SJCRH30 (cell line): ENCODE measurements around the gene VGLL2. TPM values are rescaled to one million over a fixed set of nuclear protein-coding genes. Genes with fewer than 3 reads are reported as not detected.
A peak's percentile ranks its signal among the peaks of the same experiment; 100 is the strongest.

Experiments used
- DNase-seq, 2 experiments: peaks; one replicate each; pipeline ENCODE4 v3.0.0-alpha.2; 2015 to 2020
- H3K27ac ChIP-seq: fragments of 250-450 bp; sonication (Bioruptor Pico); 2 replicates; pipeline ENCODE4 v1.5.1; 2020; ENCODE audit warnings: mild to moderate bottlenecking, moderate library complexity
- H3K27me3 ChIP-seq: fragments of 250-450 bp; sonication (Bioruptor Pico); 2 replicates; pipeline ENCODE4 v1.5.1; 2020; ENCODE audit warnings: mild to moderate bottlenecking, moderate library complexity
- H3K36me3 ChIP-seq: fragments of 250-450 bp; sonication (Bioruptor Pico); 2 replicates; pipeline ENCODE4 v1.5.1; 2020; ENCODE audit warnings: mild to moderate bottlenecking, moderate library complexity
- H3K4me1 ChIP-seq: fragments of 250-450 bp; sonication (Bioruptor Pico); 2 replicates; pipeline ENCODE4 v1.5.1; 2020; ENCODE audit warnings: mild to moderate bottlenecking, moderate library complexity
- H3K4me3 ChIP-seq: fragments of 250-450 bp; sonication (Bioruptor Pico); 2 replicates; pipeline ENCODE4 v1.5.1; 2020; ENCODE audit warnings: mild to moderate bottlenecking, moderate library complexity
- H3K9me3 ChIP-seq: fragments of 250-450 bp; sonication (Bioruptor Pico); replicated peaks from 2 replicates; pipeline ENCODE4 v1.5.1; 2020; ENCODE audit warnings: mild to moderate bottlenecking, moderate library complexity
- total RNA-seq: library from RNA; depleted of rRNA; stranded (reverse); fragments of >200 nt; shearing (Covaris generic); gene quantifications from 2 replicates; pipeline ENCODE4 v1.2.3, GENCODE V29; 2014

The VGLL2 gene
- total RNA-seq, 1 experiment from 2014 or later, result 7.0 TPM

GRCh38 chr6:117263353-117263927, 1.9 kb upstream of the VGLL2 start:
- Histone ChIP-seq H3K27me3 (no peaks in the 10 kb centered on the region), H3K4me1 (no peaks in the 10 kb centered on the region), H3K4me3 (no peak overlapping the region), H3K27ac (no peak overlapping the region), H3K9me3 (no peaks in the 10 kb centered on the region), H3K36me3 (no peaks in the 10 kb centered on the region)
- DNase-seq, result no peak

- no peak for DNase-seq
- Histone ChIP-seq H3K27me3 (no peaks in the 10 kb centered on the region), H3K9me3 (no peaks in the 10 kb centered on the region), H3K4me1 (no peaks in the 10 kb centered on the region), H3K4me3 (peak overlapping the region; percentile 66), H3K36me3 (no peaks in the 10 kb centered on the region), H3K27ac (no peak overlapping the region)
Observed at GRCh38 chr6:117264369-117264691, 1.0 kb upstream of the VGLL2 start.

GRCh38 chr6:117264692-117265409, 507 bp upstream of the VGLL2 start:
- peak in 1 of 2 experiments; percentile 29 for DNase-seq
- Histone ChIP-seq H3K27ac (peak overlapping the region; percentile 38; the same call in 1 of the 2 replicates), H3K9me3 (no peaks in the 10 kb centered on the region), H3K4me3 (peak overlapping the region; percentile 66), H3K27me3 (no peaks in the 10 kb centered on the region), H3K36me3 (no peaks in the 10 kb centered on the region; the same call in 1 of the 2 replicates), H3K4me1 (no peaks in the 10 kb centered on the region)

- Histone ChIP-seq H3K27me3 (no peaks in the 10 kb centered on the region), H3K4me3 (peak overlapping the region; percentile 66), H3K4me1 (no peaks in the 10 kb centered on the region; the same call in 1 of the 2 replicates), H3K36me3 (no peaks in the 10 kb centered on the region; the same call in 1 of the 2 replicates), H3K9me3 (no peaks in the 10 kb centered on the region), H3K27ac (no peak overlapping the region)
- DNase-seq, result peak in 1 of 2 experiments; percentile 13
Observed at GRCh38 chr6:117266257-117267053, 1.1 kb downstream of the VGLL2 start.

- Histone ChIP-seq H3K27ac (no peak overlapping the region), H3K4me3 (peak overlapping the region; percentile 66), H3K9me3 (no peaks in the 10 kb centered on the region), H3K4me1 (no peaks in the 10 kb centered on the region; the same call in 1 of the 2 replicates), H3K36me3 (no peaks in the 10 kb centered on the region; the same call in 1 of the 2 replicates), H3K27me3 (no peaks in the 10 kb centered on the region)
- DNase-seq, result no peak
Observed at GRCh38 chr6:117267054-117267347, 1.6 kb downstream of the VGLL2 start.

- peaks cover 4% of the 10 kb centered on the region for H3K4me1 ChIP-seq
- H3K27ac ChIP-seq, result no peak overlapping the region
- no peaks in the 10 kb centered on the region for H3K9me3 ChIP-seq
- H3K27me3 ChIP-seq, result no peaks in the 10 kb centered on the region
- H3K4me3 ChIP-seq, result no peak overlapping the region
- no peaks in the 10 kb centered on the region; the same call in 1 of the 2 replicates for H3K36me3 ChIP-seq
- peak in 1 of 2 experiments; percentile 17 for DNase-seq
Observed at GRCh38 chr6:117267766-117268534, 2.6 kb downstream of the VGLL2 start.

- no peak overlapping the region for H3K27ac ChIP-seq
- peaks cover 14% of the 10 kb centered on the region for H3K4me1 ChIP-seq
- H3K9me3 ChIP-seq, result no peaks in the 10 kb centered on the region
- H3K36me3 ChIP-seq, result no peaks in the 10 kb centered on the region; the same call in 1 of the 2 replicates
- H3K4me3 ChIP-seq, result no peak overlapping the region
- DNase-seq, result no peak
- no peaks in the 10 kb centered on the region for H3K27me3 ChIP-seq
Observed at GRCh38 chr6:117268924-117269323, 3.6 kb downstream of the VGLL2 start.

- Histone ChIP-seq H3K4me1 (peaks cover 15% of the 10 kb centered on the region), H3K9me3 (no peaks in the 10 kb centered on the region), H3K4me3 (no peak overlapping the region), H3K36me3 (no peaks in the 10 kb centered on the region; the same call in 1 of the 2 replicates), H3K27me3 (no peaks in the 10 kb centered on the region), H3K27ac (no peak overlapping the region)
- DNase-seq, result no peak
Observed at GRCh38 chr6:117269638-117270054, 4.3 kb downstream of the VGLL2 start.

GRCh38 chr6:117270055-117270842, 4.9 kb downstream of the VGLL2 start:
- Histone ChIP-seq H3K9me3 (no peaks in the 10 kb centered on the region), H3K27me3 (no peaks in the 10 kb centered on the region), H3K4me3 (no peak overlapping the region), H3K27ac (no peak overlapping the region), H3K36me3 (no peaks in the 10 kb centered on the region; the same call in 1 of the 2 replicates), H3K4me1 (peaks cover 15% of the 10 kb centered on the region)
- DNase-seq, result no peak

GRCh38 chr6:117270843-117271507, 5.6 kb downstream of the VGLL2 start:
- Histone ChIP-seq H3K27me3 (no peaks in the 10 kb centered on the region), H3K4me1 (peaks cover 15% of the 10 kb centered on the region), H3K9me3 (no peaks in the 10 kb centered on the region), H3K27ac (no peak overlapping the region), H3K36me3 (no peaks in the 10 kb centered on the region; the same call in 1 of the 2 replicates), H3K4me3 (no peak overlapping the region)
- DNase-seq, result no peak

GRCh38 chr6:117272032-117272866, 6.9 kb downstream of the VGLL2 start:
- H3K27ac ChIP-seq, result peak overlapping the region; percentile 61
- H3K27me3 ChIP-seq, result no peaks in the 10 kb centered on the region
- peak; percentile 66 to 76 for DNase-seq
- peaks cover 15% of the 10 kb centered on the region for H3K4me1 ChIP-seq
- H3K9me3 ChIP-seq, result no peaks in the 10 kb centered on the region
- H3K36me3 ChIP-seq, result no peaks in the 10 kb centered on the region; the same call in 1 of the 2 replicates
- H3K4me3 ChIP-seq, result no peak overlapping the region

- DNase-seq, result peak; percentile 60 to 84
- Histone ChIP-seq H3K36me3 (no peaks in the 10 kb centered on the region; the same call in 1 of the 2 replicates), H3K9me3 (no peaks in the 10 kb centered on the region), H3K4me3 (no peak overlapping the region), H3K4me1 (peaks cover 15% of the 10 kb centered on the region), H3K27ac (peak overlapping the region; percentile 61), H3K27me3 (no peaks in the 10 kb centered on the region)
Observed at GRCh38 chr6:117272891-117273290, 7.5 kb downstream of the VGLL2 start.

- no peak for DNase-seq
- Histone ChIP-seq H3K27ac (no peak overlapping the region), H3K9me3 (no peaks in the 10 kb centered on the region), H3K36me3 (no peaks in the 10 kb centered on the region), H3K4me3 (no peak overlapping the region), H3K27me3 (no peaks in the 10 kb centered on the region), H3K4me1 (peaks cover 15% of the 10 kb centered on the region)
Observed at GRCh38 chr6:117275205-117275604, 9.8 kb downstream of the VGLL2 start.
